ENCODE data around the gene COL15A1. TPM values are rescaled to one million over a fixed set of nuclear protein-coding genes. Genes with fewer than 3 reads are reported as not detected.
A peak's percentile ranks its signal among the peaks of the same experiment; 100 is the strongest.

COL15A1 gene
- total and polyA plus RNA-seq, 2 of the 8 experiments (the other 6 are each of a cell fraction or from before 2014, with no cell fraction given), result 0.12 to 0.15 TPM

DNA sequence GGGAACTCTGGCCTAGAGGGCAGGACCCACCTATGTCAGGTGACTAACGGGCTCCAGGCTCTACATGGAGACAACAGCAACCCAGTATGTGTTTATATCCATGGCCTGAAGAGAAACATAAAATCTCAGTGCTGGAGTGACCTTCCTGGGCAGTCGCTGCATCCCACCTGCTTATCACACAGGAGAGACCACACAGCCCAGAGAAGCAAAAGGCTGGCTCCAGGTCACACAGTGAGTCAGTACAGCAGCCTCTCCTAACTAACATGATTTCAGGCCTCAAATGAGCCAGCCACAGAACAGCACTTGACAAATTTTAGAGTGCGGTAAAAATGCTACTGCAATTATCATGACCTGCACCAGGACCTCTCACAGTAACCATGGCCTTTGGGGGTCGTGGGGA lies 107.2 kb downstream of the COL15A1 start:
- H2BK20ac ChIP-seq (ENCODE audit: low read length), result no peak overlapping the region
- H3K14ac ChIP-seq (ENCODE audit: insufficient read length), result no peak overlapping the region
- H3K4me2 ChIP-seq (ENCODE audit: insufficient read depth in 1 of 2, low read depth in 2 of 2, low read length in 2 of 2), result no peak overlapping the region
- CTCF ChIA-PET (ENCODE audit: partially characterized antibody), result no interaction called here
- no peak overlapping the region for H2AFZ ChIP-seq (ENCODE audit: low read length)
- no peaks in the 10 kb centered on the region for H3K9me3 ChIP-seq (ENCODE audit: insufficient read depth in 2 of 2, low read depth in 1 of 2, low read length in 1 of 2)
- no peak overlapping the region for H2BK12ac ChIP-seq (ENCODE audit: low read depth, low read length)
- no peak overlapping the region for H3K23ac ChIP-seq (ENCODE audit: insufficient read length)
- H3K27me3 ChIP-seq (replicated peaks in 1 of 4; ENCODE audit: control insufficient read depth in 3 of 4, extremely low read depth in 1 of 4, insufficient read depth in 3 of 4, low read length in 3 of 4), result no peaks in the 10 kb centered on the region
- peak overlapping the region; percentile 66 for H4K8ac ChIP-seq (ENCODE audit: extremely low read depth, insufficient read depth, low read length)
- H4K91ac ChIP-seq (replicated peaks; ENCODE audit: insufficient read length, low read length), result no peak overlapping the region
- H3K79me1 ChIP-seq (ENCODE audit: low read depth, low read length), result no peaks in the 10 kb centered on the region
- POLR2A ChIA-PET (ENCODE audit: partially characterized antibody), result no interaction called here
- no peak overlapping the region; the same call in 1 of the 2 replicates for H3K18ac ChIP-seq (ENCODE audit: extremely low read depth, low read length)
- H2AK5ac ChIP-seq (ENCODE audit: low read depth, low read length), result no peak overlapping the region
- no peak overlapping the region for H2BK15ac ChIP-seq (ENCODE audit: low read length)
- H2BK5ac ChIP-seq (ENCODE audit: low read depth, low read length), result no peak overlapping the region
- DNase-seq (ENCODE audit: low read depth in 1 of 2, low spot score in 2 of 2) (no peak), FAIRE-seq (no peak)
- 94% methylated on average over 4 of the region's 4 CpGs; no CpG with 5 or more reads in 1 of the 2 experiments for WGBS, 2 experiments (ENCODE audit: extremely low coverage in 1 of 2, insufficient coverage in 1 of 2, insufficient read length in 1 of 2, insufficient replicate concordance in 2 of 2, low coverage in 1 of 2, low lambda C conversion rate in 2 of 2, missing lambda C conversion rate in 1 of 2)
- no peaks in the 10 kb centered on the region for H3K4me1 ChIP-seq (replicated peaks in 1 of 4; ENCODE audit: control insufficient read depth in 3 of 4, insufficient read depth in 4 of 4, low read length in 3 of 4)
- H3K56ac ChIP-seq (replicated peaks; ENCODE audit: insufficient read length, low read depth, low read length), result no peak overlapping the region
- H3K23me2 ChIP-seq (ENCODE audit: low read depth, low read length), result no peaks in the 10 kb centered on the region
- H4K5ac ChIP-seq (ENCODE audit: insufficient read length, low read depth, low read length), result no peak overlapping the region
- no peak overlapping the region for H3K27ac ChIP-seq (ENCODE audit: low read depth, low read length)
- no peak overlapping the region for H3K4me3 ChIP-seq (ENCODE audit: extremely low read depth in 1 of 4, insufficient read depth in 2 of 4, low read depth in 3 of 4, low read length in 4 of 4)
- no peak overlapping the region for H3K9ac ChIP-seq (replicated peaks in 1 of 4; ENCODE audit: extremely low read depth in 1 of 4, low read depth in 3 of 4, low read length in 3 of 4)
- H3K36me3 ChIP-seq (ENCODE audit: control insufficient read depth in 2 of 4, insufficient read depth in 4 of 4, low read length in 3 of 4), result no peaks in the 10 kb centered on the region
- H3K79me2 ChIP-seq (ENCODE audit: control insufficient read depth in 1 of 2, insufficient read depth in 2 of 2, low read length in 2 of 2), result no peaks in the 10 kb centered on the region
- H4K20me1 ChIP-seq (replicated peaks in 1 of 2; ENCODE audit: control insufficient read depth in 1 of 2, insufficient read depth in 2 of 2, low read length in 2 of 2), result no peaks in the 10 kb centered on the region
- H3K4ac ChIP-seq (replicated peaks; ENCODE audit: insufficient read length, low read depth, low read length), result no peak overlapping the region
- no peak overlapping the region for H2BK120ac ChIP-seq (replicated peaks; ENCODE audit: low read depth, low read length)
- TF ChIP-seq POU5F1 (IDR thresholded peaks at IDR 0.05; ENCODE audit: low read depth, low read length) (no peak), BRCA1 (IDR thresholded peaks at IDR 0.05; ENCODE audit: low read depth, low read length) (no peak), JUN (IDR thresholded peaks at IDR 0.05; ENCODE audit: low read depth, low read length) (no peak), PHF8 (conservative IDR thresholded peaks at IDR 0.05; ENCODE audit: low read depth, low read length) (no peak), EZH2 (IDR thresholded peaks at IDR 0.05; ENCODE audit: low read depth, low read length, severe bottlenecking) (no peak), BCL11A (IDR thresholded peaks at IDR 0.05; ENCODE audit: low read depth in 2 of 2, low read length in 2 of 2) (no peak)

Measured in H1 (cell line).